NCI-H82 (cell line): ENCODE measurements around the gene CERT1.
"Not testable (repeated sequence)": the region's sequence is repeated elsewhere in the genome, so short reads cannot be mapped to it uniquely, and the experiment has no call there.

ENCODE experiments used
- DNase-seq: peaks from one replicate; lab custom pipeline; 2025; lab: John Stamatoyannopoulos, UW

The CERT1 gene

DNA sequence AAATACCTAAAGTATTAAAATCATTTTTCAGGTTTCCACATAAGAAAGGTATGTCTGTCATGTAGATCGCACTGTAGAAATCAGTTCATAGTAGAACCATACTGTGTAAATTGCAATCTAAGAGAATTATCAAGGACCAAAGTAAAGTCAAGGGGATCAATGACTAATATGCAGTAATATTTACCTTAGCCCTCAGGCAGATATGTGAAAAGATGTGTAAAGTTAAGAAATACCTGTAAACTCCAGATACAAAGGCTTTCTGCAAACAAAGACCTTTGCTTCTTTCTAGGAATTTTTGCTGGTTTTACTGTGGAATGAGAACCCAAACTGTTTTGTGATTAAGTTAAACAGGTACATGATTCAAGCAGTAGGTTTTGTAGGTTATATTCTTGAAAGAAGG, 11.8 kb upstream of the CERT1 start:
- DNase-seq, result no peak

- DNase-seq, result no peak
These were observed 11.1 kb upstream of the CERT1 start for GRCh38 chr5:75522542-75522941.

GRCh38 chr5:75522025-75522424, 10.6 kb upstream of the CERT1 start:
- DNase-seq, result no peak

DNA sequence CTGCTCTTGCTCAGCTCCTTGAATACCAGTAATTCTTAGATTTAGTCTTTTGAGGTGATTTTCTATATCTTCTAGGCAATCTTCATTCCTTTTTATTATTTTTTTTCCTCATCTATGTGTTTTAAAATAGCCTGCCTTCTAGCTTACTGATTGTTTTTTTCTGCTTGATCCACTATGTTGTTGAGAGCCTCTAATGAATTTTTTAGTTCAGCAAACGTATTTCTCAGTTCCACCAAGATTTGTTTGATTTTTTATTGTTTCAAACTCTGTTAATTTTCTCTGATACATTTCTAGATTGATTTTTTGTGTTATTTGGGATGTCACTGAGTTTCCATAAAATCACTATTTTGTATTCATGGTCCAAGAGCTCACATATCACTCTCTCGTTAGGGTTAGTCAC, 9.8 kb upstream of the CERT1 start:
- no peak for DNase-seq

DNA sequence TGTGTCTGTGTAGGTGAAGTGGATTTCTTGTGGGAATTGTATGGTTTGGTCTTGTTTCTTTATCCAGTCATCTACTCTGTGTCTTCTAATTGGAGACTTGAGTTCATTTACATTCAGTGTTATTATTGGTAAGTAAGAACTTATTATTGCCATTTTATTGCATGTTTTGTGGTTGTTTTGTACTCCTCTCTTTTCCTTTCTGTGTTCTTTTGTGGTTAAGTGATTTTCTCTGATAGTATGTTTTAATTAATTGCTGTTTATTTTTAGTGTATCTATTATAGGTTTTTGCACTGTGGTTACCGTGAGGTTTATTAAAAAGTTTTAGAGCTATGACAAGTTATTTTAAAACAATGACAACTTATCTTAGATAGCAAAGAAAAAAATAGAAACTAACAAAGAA, 8.3 kb upstream of the CERT1 start:
- DNase-seq, result no peak

DNA sequence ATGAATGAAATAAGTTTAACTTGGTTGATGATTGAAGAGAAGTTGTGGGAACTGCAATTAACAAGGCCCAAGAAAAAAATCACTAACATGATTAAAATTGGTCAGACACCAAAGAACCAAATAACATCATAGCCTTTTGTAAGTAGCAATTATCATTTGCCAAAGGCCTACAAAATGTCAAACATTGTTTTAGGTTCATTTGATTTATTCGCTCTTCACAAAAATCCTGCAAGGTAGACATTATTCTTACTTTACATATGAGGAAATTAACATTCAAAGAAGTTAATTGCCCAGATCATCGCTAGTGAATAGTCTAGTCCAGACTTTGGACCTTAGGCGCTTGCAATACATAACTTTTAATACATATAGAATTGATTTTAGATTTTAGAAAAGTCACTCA, 2.9 kb upstream of the CERT1 start:
- no peak for DNase-seq

- DNase-seq, result no peak
These were observed 2.4 kb upstream of the CERT1 start for GRCh38 chr5:75513841-75514240.

- peak; percentile 18 for DNase-seq
These were observed 1.1 kb upstream of the CERT1 start for GRCh38 chr5:75512383-75513074.

- peak; percentile 50 for DNase-seq
These were observed 494 bp downstream of the CERT1 start for GRCh38 chr5:75510836-75511434.

- DNase-seq, result no peak
These were observed 1.0 kb downstream of the CERT1 start for GRCh38 chr5:75510417-75510835.

- DNase-seq, result peak; percentile 11
These were observed 1.5 kb downstream of the CERT1 start for GRCh38 chr5:75509956-75510355.

DNA sequence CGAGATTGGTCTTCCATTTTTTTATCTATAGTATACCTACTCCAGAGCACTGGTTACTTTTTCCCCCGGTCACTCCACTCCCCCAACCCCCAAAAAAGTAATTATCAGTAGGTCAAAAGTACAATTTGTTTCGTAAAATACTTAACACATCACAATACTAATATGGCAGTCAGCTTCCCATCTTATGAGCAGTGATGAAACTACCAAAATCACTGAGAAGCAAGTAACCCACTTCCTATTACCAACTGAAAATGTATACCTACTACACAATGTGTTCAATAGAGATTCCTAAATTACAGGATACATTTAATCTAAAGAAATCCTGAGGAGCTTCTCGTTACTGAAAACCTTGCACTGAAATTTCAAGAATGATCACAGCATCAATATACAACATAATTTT, 1.9 kb downstream of the CERT1 start:
- no peak for DNase-seq

DNA sequence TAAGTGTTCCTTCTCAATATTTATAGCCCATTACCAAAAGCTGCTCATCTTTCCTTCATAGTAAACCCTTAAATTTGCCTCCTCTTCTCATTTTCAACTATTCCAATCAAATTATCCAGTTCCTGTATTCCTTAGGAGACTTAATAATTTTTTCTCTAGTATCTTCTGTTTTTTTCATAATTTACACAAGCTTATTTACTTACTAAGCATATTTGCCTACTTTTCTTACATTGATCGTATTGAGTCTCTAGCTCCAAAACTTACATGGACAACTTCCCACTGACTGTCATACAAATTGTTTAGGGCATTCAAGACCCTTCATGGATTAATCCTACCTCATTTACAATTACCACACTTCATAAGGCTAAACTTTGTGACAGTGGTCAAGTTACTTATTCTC, 3.6 kb downstream of the CERT1 start:
- DNase-seq, result no peak

DNA sequence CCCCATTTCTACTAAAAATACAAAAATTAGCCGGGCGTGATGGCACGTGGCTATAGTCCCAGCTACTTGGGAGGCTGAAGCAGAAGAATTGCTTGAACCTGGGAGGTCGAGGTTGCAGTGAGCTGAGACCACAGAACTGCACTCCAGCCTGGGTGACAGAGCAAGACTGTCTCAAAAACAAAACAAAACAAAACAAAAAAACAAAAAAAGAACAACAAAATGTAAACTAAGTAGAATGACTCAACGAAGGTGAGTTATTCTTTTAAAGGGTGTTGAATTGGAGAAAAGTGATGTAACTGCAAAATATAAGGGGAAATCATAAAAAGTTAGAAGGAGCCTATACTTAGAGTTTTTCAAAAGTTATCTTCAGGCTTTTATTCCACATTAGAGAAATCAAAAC, 6.3 kb downstream of the CERT1 start:
- DNase-seq, result not testable (repeated sequence)

DNA sequence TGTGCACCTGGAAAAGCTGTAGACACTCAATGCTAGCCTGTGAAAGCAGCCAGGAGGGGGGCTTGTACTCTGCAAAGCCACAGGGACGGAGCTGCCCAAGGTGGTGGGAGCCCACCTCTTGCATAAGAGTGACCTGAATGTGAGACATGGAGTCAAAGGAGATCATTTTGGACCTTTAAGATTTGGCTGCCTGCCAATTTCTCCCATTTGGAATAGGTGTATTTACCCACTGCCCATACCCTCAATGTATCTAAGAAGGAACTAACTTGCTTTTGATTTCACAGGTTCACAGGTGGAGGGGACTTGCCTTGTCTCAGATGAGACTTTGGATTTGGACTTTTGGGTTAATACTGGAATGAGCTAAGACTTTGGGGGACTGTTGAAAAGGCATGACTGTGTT, 12.6 kb downstream of the CERT1 start:
- DNase-seq, result not testable (repeated sequence)

- DNase-seq, result no peak
These were observed 13.1 kb downstream of the CERT1 start for GRCh38 chr5:75498208-75498777.

- no peak for DNase-seq
These were observed 15.4 kb downstream of the CERT1 start for GRCh38 chr5:75496026-75496425.

DNA sequence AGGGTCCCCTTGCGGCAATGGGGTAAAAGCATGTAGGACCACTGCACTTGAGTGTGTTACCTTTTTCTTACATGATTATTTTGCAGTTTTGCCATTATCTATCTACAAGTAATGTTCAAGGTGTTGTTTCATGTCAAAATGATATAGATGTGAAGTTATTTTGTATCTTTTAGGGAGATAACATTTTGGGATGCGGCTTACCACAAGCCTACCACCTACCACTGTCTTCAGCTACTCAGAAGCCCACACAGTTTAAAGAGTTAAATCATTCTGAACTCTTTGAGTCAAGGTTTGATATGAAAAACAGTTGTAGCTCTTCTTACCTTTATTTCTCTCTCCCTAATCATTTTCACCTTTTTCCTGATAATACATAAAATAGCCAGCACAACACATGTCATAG, 19.8 kb downstream of the CERT1 start:
- no peak for DNase-seq

- not testable (repeated sequence) for DNase-seq
These were observed 21.6 kb downstream of the CERT1 start for GRCh38 chr5:75489847-75490246.

- no peak for DNase-seq
These were observed 26.8 kb downstream of the CERT1 start for GRCh38 chr5:75484605-75485004.

DNA sequence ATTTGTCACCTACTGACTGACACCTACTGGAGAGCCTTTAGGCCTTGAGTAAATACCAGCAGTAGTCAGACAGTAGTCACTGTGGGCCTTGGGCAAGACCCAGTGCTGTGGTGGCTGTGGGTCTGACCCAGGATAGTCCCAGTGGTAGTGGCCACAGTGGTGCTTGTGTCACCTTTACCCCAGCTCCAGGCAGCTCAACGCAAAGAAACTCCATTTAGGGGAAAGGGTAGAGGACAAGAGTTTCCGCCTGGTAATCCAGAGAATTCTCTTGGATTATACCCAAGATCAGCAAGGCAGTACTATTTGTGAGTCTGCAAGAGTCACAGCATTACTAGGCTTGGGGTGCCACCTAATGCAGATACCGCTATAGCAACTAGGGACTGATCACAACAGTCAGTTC, 28.9 kb downstream of the CERT1 start:
- DNase-seq, result no peak

- no peak for DNase-seq
These were observed 30.4 kb downstream of the CERT1 start for GRCh38 chr5:75481024-75481423.

GRCh38 chr5:75475364-75475763, 36.1 kb downstream of the CERT1 start:
- no peak for DNase-seq

GRCh38 chr5:75473463-75473862, 38.0 kb downstream of the CERT1 start:
- DNase-seq, result no peak
